GM12878 (cell line): ENCODE results near the gene CWC27. TPM values are rescaled to one million over a fixed set of nuclear protein-coding genes. Genes with fewer than 3 reads are reported as not detected.

Source experiments
- ATAC-seq: fragments of 200-7000 bp; cut with Tn5 transposase; 3 replicates; pipeline ENCODE4 v1.9.1; 2020; ENCODE audit warnings: mild to moderate bottlenecking, moderate library complexity
- BruUV-seq: library from RNA; stranded (reverse); fragments of 400-500 nt; replicated peaks from 2 replicates; lab custom pipeline; 2021; lab: Mats Ljungman, UMichigan
- CTCF ChIA-PET: fragments of 300-600 bp; sonication (Branson Sonifier 250); formaldehyde crosslinking; extraction: SDS; loops from one replicate; lab custom pipeline; 2021; ENCODE audit warnings: inconsistent platforms; lab: Yijun Ruan, JAX
- POLR2A ChIA-PET: fragments of 350-600 bp; formaldehyde crosslinking; extraction: SDS; loops from one replicate; lab custom pipeline; 2021; ENCODE audit warnings: inconsistent platforms; lab: Charles Lee
- RAD21 ChIA-PET: fragments of 300-600 bp; sonication (Branson Sonifier 250); formaldehyde crosslinking; loops from one replicate; lab custom pipeline; 2023; ENCODE audit warnings: antibody characterized with exemption; ENCODE audit not compliant: unreplicated experiment; lab: Charles Lee
- SMC1A ChIA-PET: fragments of 300-600 bp; sonication (Branson Sonifier 250); formaldehyde crosslinking; loops from one replicate; lab custom pipeline; 2023; ENCODE audit not compliant: unreplicated experiment, uncharacterized antibody; lab: Charles Lee
- DNase-seq: peaks from one replicate; pipeline ENCODE4 v3.0.0-alpha.2; 2011; ENCODE audit warnings: low read depth, low spot score
- FAIRE-seq: peaks from 3 replicates; lab custom pipeline; 2011; peaks lifted over from hg19 to GRCh38; lab: Jason Lieb, UNC
- H2AFZ ChIP-seq: 2 replicates; pipeline ENCODE4 v1.6.0; 2011; ENCODE audit warnings: low read depth, low read length, control low read depth; ENCODE audit not compliant: control insufficient read depth
- H3K27ac ChIP-seq: 2 replicates; pipeline ENCODE4 v1.5.1; 2011; ENCODE audit warnings: control low read depth; ENCODE audit not compliant: control insufficient read depth, insufficient read depth
- H3K27me3 ChIP-seq, 2 experiments: replicated peaks in 1 of 2; 2 replicates each; pipeline versions ENCODE4 v1.6.0 to v1.6.1; 2011; ENCODE audit warnings: low read length in 1 of 2; ENCODE audit not compliant: control insufficient read depth in 2 of 2, insufficient read depth in 2 of 2
- H3K36me3 ChIP-seq, 2 experiments: 2 replicates each; pipeline ENCODE4 v1.5.1; 2011; ENCODE audit warnings: low read length in 1 of 2; ENCODE audit not compliant: control insufficient read depth in 2 of 2, insufficient read depth in 2 of 2
- H3K4me1 ChIP-seq: 2 replicates; pipeline ENCODE4 v1.6.1; 2011; ENCODE audit warnings: mild to moderate bottlenecking, low read length, moderate library complexity, mixed read lengths; ENCODE audit not compliant: control insufficient read depth, insufficient read depth
- H3K4me2 ChIP-seq: 2 replicates; pipeline ENCODE4 v1.6.0; 2011; ENCODE audit warnings: control low read depth; ENCODE audit not compliant: control insufficient read depth, insufficient read depth
- H3K4me3 ChIP-seq: fragments of 200-600 bp; sonication (generic); 2 replicates; pipeline ENCODE4 v1.5.1; 2016
- H3K79me2 ChIP-seq: 2 replicates; pipeline ENCODE4 v1.6.0; 2011; ENCODE audit warnings: low read length; ENCODE audit not compliant: control insufficient read depth, insufficient read depth
- H3K9ac ChIP-seq: 2 replicates; pipeline ENCODE4 v1.8.0; 2011; ENCODE audit warnings: low read length, control low read depth, mixed read lengths; ENCODE audit not compliant: control insufficient read depth, insufficient read depth
- H3K9me3 ChIP-seq: replicated peaks from 3 replicates; pipeline ENCODE4 v1.5.1; 2011; ENCODE audit warnings: mild to moderate bottlenecking, low read length; ENCODE audit not compliant: control insufficient read depth, insufficient read depth
- H4K20me1 ChIP-seq: 2 replicates; pipeline ENCODE4 v1.6.0; 2011; ENCODE audit not compliant: control insufficient read depth, insufficient read depth
- BCL3 ChIP-seq: IDR thresholded peaks from 2 replicates; pipeline ENCODE4 v1.6.1; 2011; ENCODE audit warnings: borderline replicate concordance, low read depth, mild to moderate bottlenecking, moderate library complexity, low read length; ENCODE audit not compliant: insufficient read depth, poor library complexity, severe bottlenecking
- BHLHE40 ChIP-seq, 2 experiments: fragments of 450-650 bp in 1 of 2; IDR thresholded peaks; 2 replicates each; pipeline ENCODE4 v1.6.1; 2011 to 2017; ENCODE audit warnings: low read depth in 2 of 2, borderline replicate concordance in 1 of 2, improper control_type of control experiment in 1 of 2, low read length in 1 of 2, mild to moderate bottlenecking in 1 of 2
- CBX5 ChIP-seq: sonication (generic); IDR thresholded peaks from 2 replicates; pipeline ENCODE4 v1.6.1; 2016; ENCODE audit warnings: low read depth, moderate library complexity, mild to moderate bottlenecking, inconsistent platforms
- EED ChIP-seq: sonication (generic); IDR thresholded peaks from 2 replicates; pipeline ENCODE4 v1.6.1; 2016; ENCODE audit warnings: antibody characterized with exemption, low read depth
- MEF2B ChIP-seq: fragments of 450-650 bp; IDR thresholded peaks from 2 replicates; pipeline ENCODE4 v1.6.1; 2018; ENCODE audit warnings: mild to moderate bottlenecking, moderate library complexity; ENCODE audit not compliant: partially characterized antibody, poor library complexity, severe bottlenecking
- POU2F2 ChIP-seq: IDR thresholded peaks from 3 replicates; pipeline ENCODE4 v1.6.1; 2011; ENCODE audit warnings: low read depth, mild to moderate bottlenecking, low read length, borderline replicate concordance
- RAD51 ChIP-seq: fragments of 450-650 bp; IDR thresholded peaks from 2 replicates; pipeline ENCODE4 v1.6.1; 2016; ENCODE audit warnings: moderate library complexity, mild to moderate bottlenecking, inconsistent platforms
- RELA ChIP-seq: fragments of 450-650 bp; IDR thresholded peaks from 2 replicates; pipeline ENCODE4 v1.8.0; 2014; ENCODE audit warnings: borderline replicate concordance; ENCODE audit not compliant: partially characterized antibody
- SPI1 ChIP-seq: IDR thresholded peaks from 2 replicates; pipeline ENCODE4 v1.6.1; 2011; ENCODE audit warnings: low read depth, mild to moderate bottlenecking, low read length, moderate library complexity, borderline replicate concordance; ENCODE audit not compliant: insufficient read depth
- SUPT20H ChIP-seq: IDR thresholded peaks from 2 replicates; pipeline ENCODE4 v1.6.1; 2011; ENCODE audit warnings: low read depth, mild to moderate bottlenecking, low read length, moderate library complexity, borderline replicate concordance; ENCODE audit not compliant: control insufficient read depth
- TARDBP ChIP-seq: IDR thresholded peaks from 2 replicates; pipeline ENCODE4 v1.6.1; 2016; ENCODE audit warnings: borderline replicate concordance
- ZBTB33 ChIP-seq: fragments of 450-650 bp; IDR thresholded peaks from 2 replicates; pipeline ENCODE4 v1.6.1; 2017; ENCODE audit warnings: mild to moderate bottlenecking
- ZNF622 ChIP-seq: fragments of 450-650 bp; IDR thresholded peaks from 2 replicates; pipeline ENCODE4 v1.6.1; 2017; ENCODE audit warnings: mild to moderate bottlenecking, inconsistent platforms
- WGBS: methylation state at CpG from one replicate; pipeline ENCODE4 v1.1.6; 2016; ENCODE audit warnings: low lambda C conversion rate; ENCODE audit not compliant: insufficient replicate concordance, insufficient coverage; ENCODE audit errors: missing lambda C conversion rate; 5-methylcytosine and 5-hydroxymethylcytosine counted together
- in situ Hi-C: fragments of 300-500 bp; cut with MboI; formaldehyde crosslinking; loops from 9 replicates; pipeline ENCODE4 v1.14.3; 2018; ENCODE audit warnings: mixed read lengths
- intact Hi-C: fragments of 100-400 bp; cut with micrococcal nuclease; formaldehyde crosslinking; loops from one replicate; pipeline ENCODE4 v1.14.2; 2022; ENCODE audit not compliant: unreplicated experiment
- polyA plus RNA-seq, 11 experiments: library from polyadenylated mRNA; depleted of rRNA in 4 of 11; unstranded in 6 of 11; stranded (reverse) in 5 of 11; fragments of >200 nt; fragmentation: Nextera tagmentation in 4 of 11; fragmentation: Illumina TruSeq in 1 of 11; extraction: Ambion mirVana in 4 of 11; extraction: Trizol in 1 of 11; gene quantifications; 1 replicate in 1 of 11; 2 replicates in 10 of 11; pipeline versions ENCODE4 v1.2.1 to v1.2.3, GENCODE V29; 2011 to 2016; ENCODE audit warnings: inconsistent platforms in 2 of 11, missing spikeins in 2 of 11, low read depth in 1 of 11
- total RNA-seq, 4 experiments: library from RNA; depleted of rRNA in 3 of 4; stranded (reverse); fragments of >200 nt in 3 of 4; fragmentation: Illumina TruSeq in 1 of 4; extraction: Trizol in 1 of 4; gene quantifications; 2 replicates each; pipeline versions ENCODE4 v1.2.1 to v1.2.3, GENCODE V29; 2013 to 2021
- TF ChIP-seq, protein P1 (sequence below): fragments of 450-650 bp; IDR thresholded peaks from 2 replicates; pipeline ENCODE4 v1.6.1; 2018; ENCODE audit warnings: mild to moderate bottlenecking, low read depth, moderate library complexity; ENCODE audit not compliant: partially characterized antibody

Gene CWC27
- total and polyA plus RNA-seq, 10 of the 15 experiments (the other 5 are each of a cell fraction or from before 2014, with no cell fraction given): 21.7 to 61.9 (median 47.0) TPM

GRCh38 chr5:64887910-64888309 lies 119.2 kb downstream of the CWC27 start:
- BruUV-seq: no TSS peak
- in situ Hi-C loops (no loop called here), intact Hi-C loops (no loop called here)
- Histone ChIP-seq H3K9me3 (no peaks in the 10 kb centered on the region), H3K36me3 (no peaks in the 10 kb centered on the region), H4K20me1 (no peaks in the 10 kb centered on the region), H3K27me3 (no peaks in the 10 kb centered on the region), H3K9ac (no peak overlapping the region), H3K4me2 (no peak overlapping the region), H3K79me2 (no peaks in the 10 kb centered on the region), H3K4me1 (no peaks in the 10 kb centered on the region), H2AFZ (no peak overlapping the region), H3K27ac (no peak overlapping the region), H3K4me3 (no peak overlapping the region)
- no peak for FAIRE-seq
- 95% methylated on average over 2 of the region's 2 CpGs for WGBS
- POLR2A ChIA-PET: no interaction called here
- CTCF ChIA-PET: interaction anchor here (0.9 to 1.2 kb wide), 2 partner anchors 81 to 595 kb away, joined by 3 read pairs; no protein-coding TSS in a partner anchor
- no peak for TF ChIP-seq ZNF622
- TF ChIP-seq BHLHE40 (IDR thresholded peaks at IDR 0.05; ENCODE audit: borderline replicate concordance in 1 of 2, low read depth in 2 of 2, low read length in 1 of 2): no peak
- no peak for TF ChIP-seq SUPT20H
- TF ChIP-seq CBX5: no peak
- TF ChIP-seq RAD51: no peak
- no peak for TF ChIP-seq SPI1
- no peak for TF ChIP-seq POU2F2
- TF ChIP-seq RELA: no peak
- no peak for TF ChIP-seq TARDBP
- TF ChIP-seq ZBTB33: no peak
- TF ChIP-seq EED: no peak
- TF ChIP-seq, protein P1, sequence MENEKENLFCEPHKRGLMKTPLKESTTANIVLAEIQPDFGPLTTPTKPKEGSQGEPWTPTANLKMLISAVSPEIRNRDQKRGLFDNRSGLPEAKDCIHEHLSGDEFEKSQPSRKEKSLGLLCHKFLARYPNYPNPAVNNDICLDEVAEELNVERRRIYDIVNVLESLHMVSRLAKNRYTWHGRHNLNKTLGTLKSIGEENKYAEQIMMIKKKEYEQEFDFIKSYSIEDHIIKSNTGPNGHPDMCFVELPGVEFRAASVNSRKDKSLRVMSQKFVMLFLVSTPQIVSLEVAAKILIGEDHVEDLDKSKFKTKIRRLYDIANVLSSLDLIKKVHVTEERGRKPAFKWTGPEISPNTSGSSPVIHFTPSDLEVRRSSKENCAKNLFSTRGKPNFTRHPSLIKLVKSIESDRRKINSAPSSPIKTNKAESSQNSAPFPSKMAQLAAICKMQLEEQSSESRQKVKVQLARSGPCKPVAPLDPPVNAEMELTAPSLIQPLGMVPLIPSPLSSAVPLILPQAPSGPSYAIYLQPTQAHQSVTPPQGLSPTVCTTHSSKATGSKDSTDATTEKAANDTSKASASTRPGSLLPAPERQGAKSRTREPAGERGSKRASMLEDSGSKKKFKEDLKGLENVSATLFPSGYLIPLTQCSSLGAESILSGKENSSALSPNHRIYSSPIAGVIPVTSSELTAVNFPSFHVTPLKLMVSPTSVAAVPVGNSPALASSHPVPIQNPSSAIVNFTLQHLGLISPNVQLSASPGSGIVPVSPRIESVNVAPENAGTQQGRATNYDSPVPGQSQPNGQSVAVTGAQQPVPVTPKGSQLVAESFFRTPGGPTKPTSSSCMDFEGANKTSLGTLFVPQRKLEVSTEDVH: no peak
- TF ChIP-seq BCL3: no peak
- no peak for TF ChIP-seq MEF2B
- no peak for ATAC-seq
- RAD21 ChIA-PET: no interaction called here
- SMC1A ChIA-PET: no interaction called here
- DNase-seq: no peak
